GM21528 (cell line): ENCODE measurements around the gene CASP7.
"Not testable (repeated sequence)": the region's sequence is repeated elsewhere in the genome, so short reads cannot be mapped to it uniquely, and the experiment has no call there.

Experiments used
- ATAC-seq: cut with Tn5 transposase; IDR thresholded peaks from one replicate; pipeline ENCODE4 v1.9.1; 2021; ENCODE audit warnings: mild to moderate bottlenecking, moderate library complexity; ENCODE audit not compliant: unreplicated experiment, low FRiP score

The CASP7 gene

DNA sequence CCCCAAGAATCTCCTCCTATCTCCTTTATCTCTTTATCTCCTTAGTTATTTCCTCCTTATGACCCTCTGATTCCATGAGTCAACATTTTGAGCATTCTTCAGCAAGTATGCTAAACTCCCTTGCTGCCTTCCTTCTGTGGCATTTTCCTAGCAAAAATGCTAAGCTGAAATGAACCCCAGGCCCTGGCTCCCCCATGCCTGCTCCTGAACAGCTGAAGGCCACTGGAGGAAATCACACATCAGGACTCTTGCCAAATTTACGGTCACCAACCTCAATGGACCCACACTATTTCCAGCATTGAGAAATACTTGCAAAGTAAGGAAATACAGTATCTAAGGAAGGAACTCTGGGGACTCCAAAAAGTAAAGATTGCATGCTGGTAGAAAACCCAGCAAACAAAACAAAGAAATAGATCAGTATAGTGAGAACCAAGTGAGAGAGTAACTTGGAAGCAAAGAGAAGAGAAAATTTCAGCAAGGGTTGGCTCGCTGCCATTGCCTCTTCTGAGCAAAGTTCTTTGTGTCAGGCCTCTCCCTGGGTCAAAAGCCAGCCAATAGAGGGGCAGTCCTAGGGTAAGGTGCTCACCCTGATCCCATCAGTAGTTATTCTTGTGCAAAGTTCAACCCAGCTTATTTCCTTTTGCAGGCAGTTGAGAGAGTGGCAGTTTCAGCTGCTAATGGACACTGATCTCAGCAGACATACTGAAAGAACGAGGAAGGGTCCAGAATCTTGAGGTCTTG is 66.7 kb downstream of the CASP7 start:
- ATAC-seq = no peak

DNA sequence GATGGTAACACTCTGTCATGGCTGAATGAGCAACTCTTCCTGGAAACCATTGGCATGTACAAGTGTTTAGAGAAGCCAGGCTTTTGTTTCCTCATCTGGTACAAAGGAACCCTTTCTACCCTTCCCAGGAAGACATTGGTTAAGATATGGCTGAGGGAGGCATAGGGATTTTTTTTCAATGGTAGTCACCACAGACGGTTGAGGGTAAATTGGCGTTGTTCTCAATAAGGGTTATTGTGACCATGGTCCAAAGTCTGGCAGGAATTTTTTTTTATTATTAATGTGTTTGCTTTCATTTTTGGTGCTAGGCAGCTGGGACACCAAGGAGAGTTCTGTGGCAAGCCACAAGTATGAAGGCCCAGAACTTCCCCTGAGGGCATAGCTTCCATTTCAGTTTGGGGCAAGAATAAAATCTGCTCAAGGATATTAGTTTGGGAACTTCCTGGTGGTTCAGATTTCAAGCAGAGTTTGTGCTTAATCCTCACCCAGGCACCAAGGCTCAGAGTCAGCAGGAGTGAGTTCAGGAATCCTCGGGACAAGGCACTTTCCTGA is 71.5 kb downstream of the CASP7 start, which contains the start of gene PLEKHS1:
Gene PLEKHS1 (plus strand): TSS at position 502 of the 552 bp plus-strand sequence. CDS start 3,596 bp downstream, outside the sequence.
- ATAC-seq = no peak

DNA sequence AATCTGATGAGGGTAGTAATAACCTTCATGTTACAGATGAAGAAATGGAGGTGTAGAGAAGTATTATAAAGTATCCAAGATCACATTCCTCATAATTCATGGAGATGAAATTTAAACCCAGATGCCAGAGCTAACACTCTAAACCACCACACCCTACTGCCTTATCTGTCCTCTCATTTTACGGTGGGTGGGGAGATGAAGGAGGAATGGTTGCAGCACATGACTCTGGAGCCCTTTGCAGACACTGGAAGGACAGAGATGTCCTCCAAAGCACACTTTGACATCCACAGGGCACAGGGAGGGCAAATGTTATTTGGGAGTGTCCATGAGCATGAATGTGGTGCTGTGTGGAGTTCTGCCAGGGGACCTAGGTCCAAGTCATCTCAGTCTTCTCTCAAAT is 72.8 kb downstream of the CASP7 start:
- no peak for ATAC-seq

DNA sequence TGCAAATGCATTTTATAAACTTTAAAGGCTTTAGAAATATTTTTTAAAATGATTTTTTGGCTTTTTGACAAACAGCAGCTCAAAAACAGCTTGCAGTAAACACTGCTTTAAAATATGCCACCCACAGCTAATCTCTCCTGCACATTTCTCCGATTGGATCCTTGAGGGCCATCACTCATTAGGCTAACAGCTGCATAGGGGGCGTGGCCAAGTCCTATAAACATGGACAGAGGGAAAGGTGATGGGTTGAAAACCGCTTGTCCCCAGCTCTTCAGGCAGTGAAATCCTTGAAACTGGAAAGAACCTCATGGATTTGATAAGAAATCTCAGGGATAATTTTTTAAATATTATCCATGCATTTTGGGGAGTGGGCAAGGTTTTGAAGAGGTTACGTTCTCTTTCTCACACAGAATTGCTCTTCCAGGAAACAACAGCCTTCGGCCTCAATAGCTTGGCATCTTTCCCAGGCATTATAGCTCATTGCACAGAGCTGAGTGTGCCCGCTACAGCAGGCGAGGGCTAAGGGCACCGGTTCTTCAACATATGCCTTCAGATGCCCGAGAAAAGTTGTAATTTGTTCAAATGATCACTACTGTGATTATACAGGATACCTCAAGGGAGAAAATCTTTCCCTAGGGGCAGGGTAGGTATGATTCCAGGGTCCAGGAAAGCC is 73.4 kb downstream of the CASP7 start:
- no peak for ATAC-seq

DNA sequence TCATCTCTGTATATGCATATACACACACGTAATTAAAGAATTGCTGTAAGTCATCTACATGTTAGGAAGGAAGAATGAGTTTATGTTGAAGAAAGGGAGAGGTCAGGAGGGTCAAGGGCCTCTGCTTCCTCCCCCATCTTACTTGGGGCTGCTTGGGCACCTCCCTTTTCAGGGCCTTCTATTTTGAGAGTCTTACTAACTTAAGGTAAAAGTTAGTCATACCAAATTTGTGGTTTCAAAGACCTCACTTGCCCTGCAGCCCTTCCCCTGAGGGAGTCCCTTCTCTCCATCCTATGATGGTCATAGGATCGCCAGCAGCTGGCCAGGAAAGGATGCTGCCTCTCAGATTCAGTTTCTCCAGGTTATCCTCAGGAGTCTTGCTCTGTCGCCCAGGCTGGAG is 74.4 kb downstream of the CASP7 start:
- no peak for ATAC-seq

DNA sequence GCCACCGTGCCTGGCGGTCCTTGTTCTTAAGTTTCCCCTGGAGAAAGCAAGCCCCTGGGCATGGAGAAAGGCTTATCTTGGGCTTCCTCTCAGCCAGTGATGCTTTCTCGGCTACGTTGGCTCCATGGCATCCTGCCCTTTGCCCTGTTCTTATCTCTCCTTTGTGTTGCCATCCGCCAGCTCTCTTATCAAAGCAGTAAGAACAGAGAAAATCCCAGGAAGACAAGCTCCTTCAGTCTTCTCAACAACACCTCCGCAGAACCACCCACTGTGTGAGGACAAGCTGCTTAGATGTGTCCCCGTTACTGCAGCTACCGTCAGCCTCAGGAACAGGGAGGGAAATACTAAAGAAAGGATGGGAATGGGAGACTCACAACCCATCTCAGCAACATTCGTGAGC is 75.1 kb downstream of the CASP7 start:
- ATAC-seq = no peak

DNA sequence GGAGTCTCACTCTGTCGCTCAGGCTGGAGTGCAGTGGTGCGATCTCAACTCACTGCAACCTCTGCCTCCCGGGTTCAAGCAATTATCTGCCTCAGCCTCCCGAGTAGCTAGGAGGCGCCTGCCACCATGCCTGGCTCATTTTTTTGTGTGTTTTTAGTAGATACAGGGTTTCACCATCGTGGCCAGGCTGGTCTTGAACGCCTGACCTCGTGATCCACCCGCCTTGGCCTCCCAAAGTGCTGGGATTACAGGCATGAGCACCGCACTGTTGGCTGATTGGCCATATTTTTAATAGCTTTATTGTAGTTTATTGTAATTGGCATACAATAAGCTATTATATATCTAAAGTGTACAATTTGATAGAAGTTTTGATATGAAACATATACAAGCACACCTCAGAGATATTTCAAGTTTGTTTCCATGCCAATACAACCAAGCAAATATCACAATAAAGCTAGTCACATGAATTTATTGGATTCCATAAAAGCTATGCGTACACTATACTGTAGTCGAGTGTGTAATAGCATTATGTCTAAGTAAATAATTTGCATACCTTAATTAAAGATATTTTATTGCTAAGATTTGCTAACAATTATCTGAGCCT is 77.3 kb downstream of the CASP7 start:
- ATAC-seq = no peak

DNA sequence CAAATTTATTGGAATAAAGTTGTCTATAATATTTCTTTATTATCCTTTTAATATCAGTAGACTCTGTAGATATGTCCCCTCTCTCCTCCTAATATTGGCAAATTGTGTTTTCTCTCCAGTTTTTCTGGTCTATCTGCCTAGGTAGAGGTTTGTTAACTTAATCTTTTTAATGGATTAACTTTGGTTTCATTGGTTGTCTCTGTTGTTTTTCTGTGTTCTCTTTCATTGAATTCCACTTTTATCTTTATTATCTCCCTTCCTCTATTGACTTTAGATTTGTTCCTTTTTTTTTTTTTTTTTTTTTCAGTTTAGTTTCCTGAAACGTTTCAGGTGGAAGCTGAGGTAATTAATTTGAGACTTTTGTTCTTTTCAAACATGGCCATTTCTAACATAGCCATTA is 82.4 kb downstream of the CASP7 start:
- no peak for ATAC-seq

DNA sequence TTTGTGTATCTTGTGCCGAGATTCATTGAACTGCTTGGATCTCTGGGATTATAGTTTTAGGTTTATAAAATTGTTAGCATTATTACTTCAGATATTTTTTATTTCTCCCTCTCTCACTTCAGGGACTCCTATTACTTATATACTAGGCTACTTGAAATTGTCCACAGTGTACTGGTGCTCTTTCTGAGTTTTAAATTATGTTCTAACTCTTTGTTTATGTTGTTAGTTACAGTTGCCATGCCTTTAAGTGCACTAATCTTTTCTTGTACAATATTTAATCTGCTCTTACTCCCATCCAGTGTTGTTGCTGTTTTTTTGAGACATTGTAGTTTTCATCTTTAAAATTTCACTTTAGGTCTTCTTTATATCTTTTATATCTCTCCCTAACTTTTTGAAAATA is 84.9 kb downstream of the CASP7 start:
- ATAC-seq = no peak

DNA sequence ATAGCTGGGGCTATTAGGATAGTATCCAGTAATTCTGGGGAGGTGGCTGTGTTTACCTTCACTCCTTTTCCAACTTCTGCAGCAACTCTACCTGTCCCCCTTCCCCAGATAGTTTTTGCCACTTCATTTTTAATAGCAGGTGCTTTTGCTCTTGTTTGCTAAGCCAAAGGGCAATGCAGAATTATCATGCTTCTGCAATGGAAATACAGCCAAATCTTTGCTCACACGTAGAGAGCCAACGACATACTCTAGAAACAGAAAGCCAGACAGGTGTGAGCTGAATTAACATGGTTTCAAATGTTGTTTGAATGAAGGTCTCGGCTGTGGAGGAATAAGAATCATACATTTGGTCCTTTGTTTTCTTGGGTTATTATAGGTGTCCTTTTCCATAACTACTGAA is 86.2 kb downstream of the CASP7 start:
- no peak for ATAC-seq

DNA sequence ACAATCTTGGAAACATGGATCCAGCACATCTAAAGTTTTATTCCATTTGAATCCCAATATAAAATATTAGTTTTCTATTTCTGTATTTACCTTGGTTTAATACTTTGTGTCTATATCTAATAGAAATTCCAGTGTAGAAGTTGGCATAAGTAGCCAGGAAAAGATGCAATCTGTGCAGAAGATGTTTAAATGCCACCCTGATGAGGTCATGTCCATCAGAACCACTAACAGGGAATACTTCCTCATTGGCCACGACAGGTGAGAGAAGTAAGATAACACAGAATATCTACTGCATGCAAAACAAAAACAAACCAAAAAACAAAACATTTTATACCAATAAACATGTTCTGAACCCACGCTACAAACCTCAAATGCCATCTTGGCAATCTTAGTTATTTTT is 87.5 kb downstream of the CASP7 start:
- ATAC-seq = no peak

DNA sequence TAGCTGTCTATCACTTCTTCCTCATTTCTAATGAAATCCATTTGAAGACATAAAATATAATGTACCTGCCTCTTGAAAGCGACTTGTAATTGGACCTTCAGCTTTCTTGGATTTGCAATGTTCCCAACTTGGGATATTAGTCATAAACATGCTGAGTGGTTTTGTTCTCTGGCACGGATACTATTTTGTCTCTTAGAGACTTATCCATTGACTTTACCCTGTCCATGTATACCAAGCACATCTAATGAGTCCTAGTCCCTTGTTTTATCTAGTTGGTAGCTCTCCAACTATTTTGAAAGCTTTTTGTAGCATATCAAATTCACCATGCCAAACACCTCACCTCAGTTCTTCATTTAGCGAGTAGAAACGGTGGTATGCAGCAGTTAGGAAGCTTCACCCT is 90.6 kb downstream of the CASP7 start:
- ATAC-seq = no peak

DNA sequence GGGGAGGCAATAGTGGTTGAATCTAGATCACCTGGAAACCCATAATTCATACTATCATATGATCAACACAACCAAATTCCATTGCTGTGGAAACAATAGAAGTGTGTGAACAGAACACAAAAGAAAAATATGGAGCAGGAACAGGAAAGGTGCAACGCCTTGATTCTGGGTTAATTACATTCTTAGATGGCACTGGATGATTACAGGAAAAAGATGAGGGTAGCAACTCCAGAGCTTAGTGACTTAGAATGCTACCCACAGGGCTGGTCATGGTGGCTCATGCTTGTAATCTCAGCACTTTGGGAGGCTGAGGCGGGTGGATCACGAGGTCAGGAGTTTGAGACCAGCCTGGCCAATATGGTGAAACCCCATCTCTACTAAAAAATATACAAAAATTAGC is 91.4 kb downstream of the CASP7 start:
- ATAC-seq = not testable (repeated sequence)

DNA sequence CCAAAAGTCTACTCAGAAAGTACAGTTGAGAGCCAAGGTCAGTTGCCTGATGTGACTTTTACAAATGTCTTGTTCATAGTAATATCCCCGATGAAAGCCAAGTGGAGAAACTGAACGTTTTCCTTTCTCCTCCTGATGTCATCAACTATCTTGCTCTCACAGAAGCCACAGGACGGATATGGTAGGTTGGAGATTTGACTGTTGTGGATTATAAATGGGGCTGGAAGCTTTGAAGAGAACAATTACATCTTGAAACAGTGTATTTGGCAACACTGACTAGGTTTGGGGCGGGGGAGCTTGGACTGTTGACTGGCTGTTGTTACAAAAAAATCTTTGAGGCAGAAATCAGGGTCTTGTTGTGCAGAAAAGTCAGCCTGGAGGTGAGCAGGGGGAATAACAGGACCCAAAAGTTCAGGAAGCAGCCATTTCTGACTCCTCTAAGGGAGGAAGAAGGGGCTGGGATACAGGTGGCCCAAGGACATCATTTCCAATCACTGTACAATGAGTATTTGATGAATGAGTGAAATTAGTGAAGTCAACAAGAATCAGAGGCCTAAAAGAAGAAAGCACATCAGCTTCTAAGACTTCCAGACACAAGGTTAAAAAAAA is 96.1 kb downstream of the CASP7 start:
- no peak for ATAC-seq

DNA sequence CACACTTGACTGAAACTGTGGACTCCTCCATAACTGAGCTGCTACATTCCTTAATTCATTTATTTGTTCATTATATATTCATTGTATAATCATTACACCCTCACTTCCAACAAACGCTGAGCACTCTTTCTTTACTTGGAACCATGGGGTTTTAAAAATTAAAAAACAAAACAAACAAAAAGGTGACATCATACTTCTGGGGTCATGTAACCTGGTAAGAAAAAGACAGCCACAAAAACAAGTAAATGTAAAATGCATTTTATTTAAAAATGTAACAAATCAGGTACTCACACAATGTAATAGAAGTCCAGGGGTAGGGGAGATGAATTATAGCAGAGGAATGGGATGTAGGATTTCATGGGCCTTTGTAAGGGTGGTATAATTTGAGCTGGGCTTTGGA is 96.8 kb downstream of the CASP7 start:
- no peak for ATAC-seq
